ENCODE results near the gene MT1H. TPM values are rescaled to one million over a fixed set of nuclear protein-coding genes. Genes with fewer than 3 reads are reported as not detected.

MT1H gene
- polyA plus RNA-seq, 1 experiment = not detected

GRCh38 chr16:56649271-56649670 lies 20.3 kb upstream of the MT1H start:
- POLR2A ChIA-PET = no interaction called here
- Histone ChIP-seq H3K36me3 (ENCODE audit: control insufficient read depth, insufficient read depth, low read length) (no peaks in the 10 kb centered on the region), H3K4me3 (ENCODE audit: low read depth, low read length) (no peak overlapping the region), H3K27me3 (ENCODE audit: control insufficient read depth, insufficient read depth, low read length) (peaks cover 53% of the 10 kb centered on the region)
- no peak for DNase-seq (ENCODE audit: low read depth)
- CTCF ChIA-PET = no interaction called here
- TF ChIP-seq CTCF (IDR thresholded peaks at IDR 0.05; ENCODE audit: insufficient read depth, low read depth, low read length) = no peak

GRCh38 chr16:56649820-56650219 lies 19.8 kb upstream of the MT1H start:
- POLR2A ChIA-PET = no interaction called here
- TF ChIP-seq CTCF (IDR thresholded peaks at IDR 0.05; ENCODE audit: insufficient read depth, low read depth, low read length) = no peak
- CTCF ChIA-PET = no interaction called here
- no peak overlapping the region for H3K4me3 ChIP-seq (ENCODE audit: low read depth, low read length)
- peaks cover 54% of the 10 kb centered on the region for H3K27me3 ChIP-seq (ENCODE audit: control insufficient read depth, insufficient read depth, low read length)
- no peaks in the 10 kb centered on the region for H3K36me3 ChIP-seq (ENCODE audit: control insufficient read depth, insufficient read depth, low read length)
- no peak for DNase-seq (ENCODE audit: low read depth)

GRCh38 chr16:56651586-56651985 lies 18.0 kb upstream of the MT1H start, which contains the start of gene MT1B:
MT1B (plus strand) TSS chr16:56651886; CDS start chr16:56651954, 68 bp downstream.
- ChIA-PET POLR2A (no interaction called here), CTCF (no interaction called here)
- H3K36me3 ChIP-seq (ENCODE audit: control insufficient read depth, insufficient read depth, low read length) = no peaks in the 10 kb centered on the region
- no peak within 1 kb of the TSS for H3K4me3 ChIP-seq (ENCODE audit: low read depth, low read length)
- no peak for TF ChIP-seq CTCF (IDR thresholded peaks at IDR 0.05; ENCODE audit: insufficient read depth, low read depth, low read length)
- DNase-seq (ENCODE audit: low read depth) = no peak
- H3K27me3 ChIP-seq (ENCODE audit: control insufficient read depth, insufficient read depth, low read length) = peaks cover 41% of the 10 kb centered on the region

- H3K4me3 ChIP-seq (ENCODE audit: low read depth, low read length) = no peak overlapping the region
- POLR2A ChIA-PET = no interaction called here
- CTCF ChIA-PET = interaction anchor here (0.9 kb wide), 1 partner anchor 9 kb away, joined by 4 read pairs; no protein-coding TSS in a partner anchor
- H3K27me3 ChIP-seq (ENCODE audit: control insufficient read depth, insufficient read depth, low read length) = peaks cover 34% of the 10 kb centered on the region
- DNase-seq (ENCODE audit: low read depth) = no peak
- TF ChIP-seq CTCF (IDR thresholded peaks at IDR 0.05; ENCODE audit: insufficient read depth, low read depth, low read length) = no peak
- H3K36me3 ChIP-seq (ENCODE audit: control insufficient read depth, insufficient read depth, low read length) = no peaks in the 10 kb centered on the region
Measured at GRCh38 chr16:56652600-56652999, 17.0 kb upstream of the MT1H start.

- H3K36me3 ChIP-seq (ENCODE audit: control insufficient read depth, insufficient read depth, low read length) = no peaks in the 10 kb centered on the region
- ChIA-PET CTCF (interaction anchor here (1.3 kb wide), 1 partner anchor 10 kb away, joined by 3 read pairs; no protein-coding TSS in a partner anchor), POLR2A (no interaction called here)
- TF ChIP-seq CTCF (IDR thresholded peaks at IDR 0.05; ENCODE audit: insufficient read depth, low read depth, low read length) = no peak
- peaks cover 30% of the 10 kb centered on the region for H3K27me3 ChIP-seq (ENCODE audit: control insufficient read depth, insufficient read depth, low read length)
- no peak for DNase-seq (ENCODE audit: low read depth)
- no peak overlapping the region for H3K4me3 ChIP-seq (ENCODE audit: low read depth, low read length)
Measured at GRCh38 chr16:56653218-56653617, 16.4 kb upstream of the MT1H start.
